ENCODE measurements around the gene ITGB7. TPM values are rescaled to one million over a fixed set of nuclear protein-coding genes. Genes with fewer than 3 reads are reported as not detected.

ITGB7 gene
- total RNA-seq, 1 donor from 2014 or later: 1.3 TPM

- H3K27me3 Mint-ChIP-seq (ENCODE audit: low read depth, unreplicated experiment): peaks cover 8% of the 10 kb centered on the region
- Histone ChIP-seq H3K4me3 (ENCODE audit: insufficient read depth, low read depth, low read length) (no peak overlapping the region), H3K27ac (ENCODE audit: low read depth, low read length) (no peak overlapping the region), H3K27me3 (ENCODE audit: insufficient read depth, low read length) (no peaks in the 10 kb centered on the region), H3K9me3 (ENCODE audit: insufficient read depth, low read depth, low read length) (no peaks in the 10 kb centered on the region), H4K20me1 (ENCODE audit: insufficient read depth, low read length) (peaks cover 41% of the 10 kb centered on the region), H3K4me2 (ENCODE audit: low read length) (no peak overlapping the region), H3K4me1 (ENCODE audit: insufficient read depth, low read length) (peaks cover 33% of the 10 kb centered on the region), H2AFZ (ENCODE audit: low read depth, low read length) (no peak overlapping the region), H3K79me2 (ENCODE audit: insufficient read depth, low read length) (peaks cover 38% of the 10 kb centered on the region), H3K9ac (ENCODE audit: low read length) (no peak overlapping the region), H3K36me3 (ENCODE audit: insufficient read depth, low read length) (peaks cover 2% of the 10 kb centered on the region)
- H3K4me3 Mint-ChIP-seq (ENCODE audit: unreplicated experiment): no peak overlapping the region
- peaks cover 26% of the 10 kb centered on the region for H3K4me1 Mint-ChIP-seq (ENCODE audit: low read depth, unreplicated experiment)
- DNase-seq (ENCODE audit: low read depth) (no peak), FAIRE-seq (no peak)
- H3K36me3 Mint-ChIP-seq (ENCODE audit: low read depth, unreplicated experiment): peaks cover 19% of the 10 kb centered on the region
- no peak overlapping the region for H3K27ac Mint-ChIP-seq (ENCODE audit: unreplicated experiment)
- no peaks in the 10 kb centered on the region for H3K9me3 Mint-ChIP-seq (ENCODE audit: unreplicated experiment)
- TF ChIP-seq EZH2 (IDR thresholded peaks at IDR 0.05; ENCODE audit: insufficient read depth, low read length) (no peak), CTCF (IDR thresholded peaks at IDR 0.05; ENCODE audit: insufficient read depth, low read depth, low read length) (no peak)
Observed at GRCh38 chr12:53215497-53215896, 8.4 kb upstream of the ITGB7 start.

GRCh38 chr12:53214687-53215455, 7.8 kb upstream of the ITGB7 start:
- Histone ChIP-seq H3K9ac (ENCODE audit: low read length) (no peak overlapping the region), H3K79me2 (ENCODE audit: insufficient read depth, low read length) (peaks cover 38% of the 10 kb centered on the region), H3K4me3 (ENCODE audit: insufficient read depth, low read depth, low read length) (no peak overlapping the region), H2AFZ (ENCODE audit: low read depth, low read length) (no peak overlapping the region), H4K20me1 (ENCODE audit: insufficient read depth, low read length) (peaks cover 41% of the 10 kb centered on the region), H3K27ac (ENCODE audit: low read depth, low read length) (no peak overlapping the region), H3K36me3 (ENCODE audit: insufficient read depth, low read length) (peaks cover 2% of the 10 kb centered on the region), H3K9me3 (ENCODE audit: insufficient read depth, low read depth, low read length) (no peaks in the 10 kb centered on the region), H3K4me1 (ENCODE audit: insufficient read depth, low read length) (peaks cover 33% of the 10 kb centered on the region), H3K27me3 (ENCODE audit: insufficient read depth, low read length) (no peaks in the 10 kb centered on the region), H3K4me2 (ENCODE audit: low read length) (no peak overlapping the region)
- H3K9me3 Mint-ChIP-seq (ENCODE audit: unreplicated experiment): no peaks in the 10 kb centered on the region
- no peak overlapping the region for H3K27ac Mint-ChIP-seq (ENCODE audit: unreplicated experiment)
- no peak for DNase-seq (ENCODE audit: low read depth)
- peaks cover 22% of the 10 kb centered on the region for H3K36me3 Mint-ChIP-seq (ENCODE audit: low read depth, unreplicated experiment)
- TF ChIP-seq CTCF (IDR thresholded peaks at IDR 0.05; ENCODE audit: insufficient read depth, low read depth, low read length) (no peak), EZH2 (IDR thresholded peaks at IDR 0.05; ENCODE audit: insufficient read depth, low read length) (no peak)
- peaks cover 26% of the 10 kb centered on the region for H3K4me1 Mint-ChIP-seq (ENCODE audit: low read depth, unreplicated experiment)
- peaks cover 8% of the 10 kb centered on the region for H3K27me3 Mint-ChIP-seq (ENCODE audit: low read depth, unreplicated experiment)
- no peak for FAIRE-seq
- H3K4me3 Mint-ChIP-seq (ENCODE audit: unreplicated experiment): no peak overlapping the region

GRCh38 chr12:53214221-53214620, 7.2 kb upstream of the ITGB7 start:
- Mint-ChIP-seq H3K9me3 (ENCODE audit: unreplicated experiment) (no peaks in the 10 kb centered on the region), H3K27me3 (ENCODE audit: low read depth, unreplicated experiment) (peaks cover 8% of the 10 kb centered on the region), H3K27ac (ENCODE audit: unreplicated experiment) (no peak overlapping the region), H3K4me1 (ENCODE audit: low read depth, unreplicated experiment) (peaks cover 27% of the 10 kb centered on the region), H3K36me3 (ENCODE audit: low read depth, unreplicated experiment) (peaks cover 22% of the 10 kb centered on the region), H3K4me3 (ENCODE audit: unreplicated experiment) (no peak overlapping the region)
- Histone ChIP-seq H3K9me3 (ENCODE audit: insufficient read depth, low read depth, low read length) (no peaks in the 10 kb centered on the region), H3K4me2 (ENCODE audit: low read length) (no peak overlapping the region), H3K79me2 (ENCODE audit: insufficient read depth, low read length) (peaks cover 35% of the 10 kb centered on the region), H4K20me1 (ENCODE audit: insufficient read depth, low read length) (peaks cover 37% of the 10 kb centered on the region), H3K27me3 (ENCODE audit: insufficient read depth, low read length) (no peaks in the 10 kb centered on the region), H3K9ac (ENCODE audit: low read length) (no peak overlapping the region), H2AFZ (ENCODE audit: low read depth, low read length) (no peak overlapping the region), H3K4me1 (ENCODE audit: insufficient read depth, low read length) (peaks cover 28% of the 10 kb centered on the region), H3K4me3 (ENCODE audit: insufficient read depth, low read depth, low read length) (no peak overlapping the region), H3K36me3 (ENCODE audit: insufficient read depth, low read length) (peaks cover 2% of the 10 kb centered on the region), H3K27ac (ENCODE audit: low read depth, low read length) (no peak overlapping the region)
- FAIRE-seq (no peak), DNase-seq (ENCODE audit: low read depth) (no peak)
- TF ChIP-seq CTCF (IDR thresholded peaks at IDR 0.05; ENCODE audit: insufficient read depth, low read depth, low read length) (no peak), EZH2 (IDR thresholded peaks at IDR 0.05; ENCODE audit: insufficient read depth, low read length) (no peak)

Measured in astrocyte (in vitro differentiated cells and primary cell).